Measurements from ENCODE around the gene ELFN1.

Gene ELFN1

DNA sequence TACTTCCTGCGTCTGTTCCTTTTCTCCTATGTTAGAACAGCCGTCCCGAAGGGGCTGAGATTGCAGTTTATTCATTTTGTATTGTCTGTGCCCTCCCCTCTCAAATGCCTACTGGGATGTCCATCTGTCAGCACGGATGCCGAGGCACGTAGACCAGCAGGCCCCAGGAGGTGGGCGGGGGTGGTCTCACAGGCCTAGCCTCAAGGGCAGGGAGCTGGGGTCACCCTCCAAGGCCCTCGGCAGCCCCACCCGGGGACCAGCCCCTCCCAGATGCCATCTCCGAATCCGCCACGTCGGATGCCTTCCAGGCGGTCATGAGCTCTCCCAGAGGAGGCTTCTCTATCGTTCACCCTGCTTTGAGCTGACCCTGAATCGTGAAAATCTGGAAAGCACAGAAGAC lies 59.7 kb downstream of the ELFN1 start:
- H3K4me2 ChIP-seq (ENCODE audit: low read depth, low read length, poor library complexity, severe bottlenecking), result no peak overlapping the region
- no peaks in the 10 kb centered on the region for H3K27me3 ChIP-seq (ENCODE audit: insufficient read depth, low read length, poor library complexity, severe bottlenecking)

DNA sequence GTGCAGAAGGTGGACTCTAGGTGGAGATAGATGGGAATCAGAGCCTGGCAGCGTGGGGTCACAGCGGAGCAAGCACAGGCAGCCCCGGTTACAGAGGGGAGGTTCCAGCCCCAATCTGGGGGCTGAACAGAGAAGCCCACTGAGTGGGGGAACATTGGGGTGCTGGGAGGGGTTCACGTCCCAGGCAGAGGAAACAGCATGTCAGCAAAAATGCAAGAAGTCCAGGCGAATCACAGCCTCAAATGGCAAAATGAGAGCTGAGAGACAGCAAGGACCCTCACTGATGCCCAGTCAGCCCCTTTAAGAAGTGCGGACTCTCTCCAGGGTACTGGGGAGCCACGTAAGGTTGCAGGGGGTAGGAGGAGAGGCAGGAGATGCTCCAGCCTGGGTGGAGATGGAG lies 62.0 kb downstream of the ELFN1 start:
- Histone ChIP-seq H3K27me3 (ENCODE audit: insufficient read depth, low read length, poor library complexity, severe bottlenecking) (no peaks in the 10 kb centered on the region), H3K9me2 (replicated peaks; ENCODE audit: low read depth, low read length) (no peaks in the 10 kb centered on the region), H3K36me3 (ENCODE audit: insufficient read depth, low read length) (no peaks in the 10 kb centered on the region), H3K79me2 (ENCODE audit: insufficient read depth, low read length) (no peaks in the 10 kb centered on the region), H3K9me3 (ENCODE audit: insufficient read depth, low read depth, low read length) (no peaks in the 10 kb centered on the region; the same call in 1 of the 2 replicates), H3F3A (ENCODE audit: low read depth) (no peaks in the 10 kb centered on the region), H3K4me2 (ENCODE audit: low read depth, low read length, poor library complexity, severe bottlenecking) (no peak overlapping the region), H2AFZ (ENCODE audit: low read length) (no peak overlapping the region), H3K9ac (ENCODE audit: low read depth, low read length, poor library complexity, severe bottlenecking) (no peak overlapping the region), H4K20me1 (ENCODE audit: insufficient read depth, low read length, poor library complexity, severe bottlenecking) (no peaks in the 10 kb centered on the region), H3K4me1 (ENCODE audit: insufficient read depth, low read length, poor library complexity, severe bottlenecking) (no peaks in the 10 kb centered on the region), H3K4me3 (ENCODE audit: low read length, poor library complexity, severe bottlenecking) (no peak overlapping the region)
- TF ChIP-seq EZH2phosphoT487 (IDR thresholded peaks at IDR 0.05; ENCODE audit: borderline replicate concordance), result no peak
- TF ChIP-seq, protein P1, sequence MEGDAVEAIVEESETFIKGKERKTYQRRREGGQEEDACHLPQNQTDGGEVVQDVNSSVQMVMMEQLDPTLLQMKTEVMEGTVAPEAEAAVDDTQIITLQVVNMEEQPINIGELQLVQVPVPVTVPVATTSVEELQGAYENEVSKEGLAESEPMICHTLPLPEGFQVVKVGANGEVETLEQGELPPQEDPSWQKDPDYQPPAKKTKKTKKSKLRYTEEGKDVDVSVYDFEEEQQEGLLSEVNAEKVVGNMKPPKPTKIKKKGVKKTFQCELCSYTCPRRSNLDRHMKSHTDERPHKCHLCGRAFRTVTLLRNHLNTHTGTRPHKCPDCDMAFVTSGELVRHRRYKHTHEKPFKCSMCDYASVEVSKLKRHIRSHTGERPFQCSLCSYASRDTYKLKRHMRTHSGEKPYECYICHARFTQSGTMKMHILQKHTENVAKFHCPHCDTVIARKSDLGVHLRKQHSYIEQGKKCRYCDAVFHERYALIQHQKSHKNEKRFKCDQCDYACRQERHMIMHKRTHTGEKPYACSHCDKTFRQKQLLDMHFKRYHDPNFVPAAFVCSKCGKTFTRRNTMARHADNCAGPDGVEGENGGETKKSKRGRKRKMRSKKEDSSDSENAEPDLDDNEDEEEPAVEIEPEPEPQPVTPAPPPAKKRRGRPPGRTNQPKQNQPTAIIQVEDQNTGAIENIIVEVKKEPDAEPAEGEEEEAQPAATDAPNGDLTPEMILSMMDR (conservative IDR thresholded peaks at IDR 0.05; ENCODE audit: low read length), result no peak

More for the DNA sequence above, 59.7 kb downstream of the ELFN1 start:
- no peaks in the 10 kb centered on the region for H3K4me1 ChIP-seq (ENCODE audit: insufficient read depth, low read length, poor library complexity, severe bottlenecking)
- H3F3A ChIP-seq (ENCODE audit: low read depth), result no peaks in the 10 kb centered on the region
- H3K79me2 ChIP-seq (ENCODE audit: insufficient read depth, low read length), result no peaks in the 10 kb centered on the region
- no peaks in the 10 kb centered on the region for H4K20me1 ChIP-seq (ENCODE audit: insufficient read depth, low read length, poor library complexity, severe bottlenecking)
- no peak overlapping the region for H2AFZ ChIP-seq (ENCODE audit: low read length)
- H3K4me3 ChIP-seq (ENCODE audit: low read length, poor library complexity, severe bottlenecking), result no peak overlapping the region
- no peak for TF ChIP-seq EZH2phosphoT487 (IDR thresholded peaks at IDR 0.05; ENCODE audit: borderline replicate concordance)
- TF ChIP-seq, protein P1 (conservative IDR thresholded peaks at IDR 0.05; ENCODE audit: low read length), result no peak
- no peaks in the 10 kb centered on the region for H3K9me2 ChIP-seq (replicated peaks; ENCODE audit: low read depth, low read length)
- H3K9me3 ChIP-seq (ENCODE audit: insufficient read depth, low read depth, low read length), result no peaks in the 10 kb centered on the region; the same call in 1 of the 2 replicates
- no peaks in the 10 kb centered on the region for H3K36me3 ChIP-seq (ENCODE audit: insufficient read depth, low read length)
- H3K9ac ChIP-seq (ENCODE audit: low read depth, low read length, poor library complexity, severe bottlenecking), result no peak overlapping the region

DNA sequence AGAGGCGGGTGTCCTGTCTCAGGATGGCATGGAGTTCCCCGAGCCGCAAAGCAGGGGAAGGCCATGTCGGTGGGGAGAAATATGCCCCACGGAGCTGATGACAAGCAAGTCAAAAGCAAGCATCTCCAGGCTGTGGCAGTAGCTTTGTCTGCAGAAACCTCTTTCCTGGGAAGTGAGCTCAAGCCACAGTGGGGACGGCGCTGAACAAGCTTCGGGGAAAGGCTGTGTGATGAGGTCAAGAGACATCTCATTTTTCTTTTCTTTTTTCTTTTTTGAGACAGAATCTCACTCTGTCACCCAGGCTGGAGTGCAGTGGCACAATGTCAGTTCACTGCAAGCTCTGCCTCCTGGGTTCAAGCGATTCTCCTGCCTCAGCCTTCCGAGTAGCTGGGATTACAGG lies 62.6 kb downstream of the ELFN1 start:
- Histone ChIP-seq H4K20me1 (ENCODE audit: insufficient read depth, low read length, poor library complexity, severe bottlenecking) (no peaks in the 10 kb centered on the region), H3K4me1 (ENCODE audit: insufficient read depth, low read length, poor library complexity, severe bottlenecking) (no peaks in the 10 kb centered on the region), H3K4me3 (ENCODE audit: low read length, poor library complexity, severe bottlenecking) (no peak overlapping the region), H2AFZ (ENCODE audit: low read length) (no peak overlapping the region), H3K79me2 (ENCODE audit: insufficient read depth, low read length) (no peaks in the 10 kb centered on the region), H3K36me3 (ENCODE audit: insufficient read depth, low read length) (no peaks in the 10 kb centered on the region), H3K27me3 (ENCODE audit: insufficient read depth, low read length, poor library complexity, severe bottlenecking) (no peaks in the 10 kb centered on the region), H3F3A (ENCODE audit: low read depth) (no peaks in the 10 kb centered on the region), H3K9ac (ENCODE audit: low read depth, low read length, poor library complexity, severe bottlenecking) (no peak overlapping the region), H3K9me3 (ENCODE audit: insufficient read depth, low read depth, low read length) (no peaks in the 10 kb centered on the region; the same call in 1 of the 2 replicates), H3K9me2 (replicated peaks; ENCODE audit: low read depth, low read length) (no peaks in the 10 kb centered on the region), H3K4me2 (ENCODE audit: low read depth, low read length, poor library complexity, severe bottlenecking) (no peak overlapping the region)
- no peak for TF ChIP-seq EZH2phosphoT487 (IDR thresholded peaks at IDR 0.05; ENCODE audit: borderline replicate concordance)
- TF ChIP-seq, protein P1 (conservative IDR thresholded peaks at IDR 0.05; ENCODE audit: low read length), result no peak

All from Loucy (cell line).